ENCODE measurements around the gene COL23A1. TPM values are rescaled to one million over a fixed set of nuclear protein-coding genes. Genes with fewer than 3 reads are reported as not detected.

Gene COL23A1
- polyA plus RNA-seq, 3 donors = 0.11 to 0.21 TPM; not detected in 1

DNA sequence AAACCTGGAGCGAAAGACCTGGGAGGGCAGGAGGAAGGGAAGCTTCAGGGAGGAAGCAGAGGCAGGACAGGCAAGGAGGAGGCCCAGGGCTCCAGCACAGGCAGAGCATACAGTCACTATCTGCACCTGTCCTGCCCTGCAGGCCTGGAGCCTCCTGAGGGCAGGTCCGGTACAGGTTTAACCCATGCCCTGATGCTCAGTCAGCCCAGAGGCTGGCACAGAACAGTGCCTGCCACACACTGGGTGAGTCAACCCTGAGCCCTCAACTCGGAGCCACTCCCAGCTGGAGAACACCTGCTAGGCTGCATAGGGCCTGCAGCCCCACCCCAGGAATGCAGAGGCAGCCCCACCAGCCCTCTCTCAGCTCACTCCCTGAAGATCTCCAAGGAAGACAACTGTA, 196.1 kb downstream of the COL23A1 start:
- H2AFZ ChIP-seq (ENCODE audit: insufficient read depth, low read depth, low read length, poor library complexity, severe bottlenecking) = no peak overlapping the region
- H3K79me2 ChIP-seq (ENCODE audit: insufficient read depth, low read length) = no peaks in the 10 kb centered on the region
- no peaks in the 10 kb centered on the region for H3K9me3 ChIP-seq (replicated peaks in 1 of 2; ENCODE audit: control insufficient read depth in 1 of 2, insufficient read depth in 1 of 2, low read length in 2 of 2)
- intact Hi-C loops (cut with micrococcal nuclease) = no loop called here
- no peaks in the 10 kb centered on the region for H3K36me3 Mint-ChIP-seq
- no peak overlapping the region for H3K4me3 Mint-ChIP-seq
- peak overlapping the region in 3 of 7 donors; percentile 54 to 68 (median 62) for H3K27ac Mint-ChIP-seq
- no peaks in the 10 kb centered on the region for H3K36me3 ChIP-seq (replicated peaks in 1 of 2; ENCODE audit: control insufficient read depth in 1 of 2, insufficient read depth in 2 of 2, low read length in 2 of 2)
- DNase-seq = peak in 1 of 3 donors; percentile 59
- no peaks in the 10 kb centered on the region for H3K27me3 ChIP-seq (ENCODE audit: control insufficient read depth in 2 of 2, insufficient read depth in 2 of 2, low read length in 2 of 2)
- peaks cover 25 to 30% of the 10 kb centered on the region in 2 donors for H3K4me1 ChIP-seq (ENCODE audit: control insufficient read depth in 1 of 2, insufficient read depth in 2 of 2, low read length in 2 of 2)
- H3K9ac ChIP-seq (ENCODE audit: insufficient read depth, low read length, poor library complexity, severe bottlenecking) = no peak overlapping the region
- peaks cover 0 to 4% (median 0%) of the 10 kb centered on the region in 3 donors for H3K27me3 Mint-ChIP-seq (ENCODE audit: low read depth in 3 of 3)
- 90% methylated on average over 3 of the region's 3 CpGs for WGBS (ENCODE audit: insufficient coverage)
- no peak overlapping the region for H3K4me2 ChIP-seq (replicated peaks; ENCODE audit: extremely low read depth, low read length, poor library complexity, severe bottlenecking)
- H3K9me3 Mint-ChIP-seq = no peaks in the 10 kb centered on the region
- peaks cover 25% of the 10 kb centered on the region for H3K4me1 Mint-ChIP-seq
- no peak for TF ChIP-seq CTCF (IDR thresholded peaks at IDR 0.05)
- no peaks in the 10 kb centered on the region for H4K20me1 ChIP-seq (ENCODE audit: insufficient read depth, low read length)
- H3K27ac ChIP-seq (ENCODE audit: low read depth in 1 of 2, low read length in 2 of 2) = peak overlapping the region; percentile 14 to 30
- no peak overlapping the region for H3K4me3 ChIP-seq (replicated peaks in 1 of 3; ENCODE audit: low read depth in 2 of 3, low read length in 3 of 3)

DNA sequence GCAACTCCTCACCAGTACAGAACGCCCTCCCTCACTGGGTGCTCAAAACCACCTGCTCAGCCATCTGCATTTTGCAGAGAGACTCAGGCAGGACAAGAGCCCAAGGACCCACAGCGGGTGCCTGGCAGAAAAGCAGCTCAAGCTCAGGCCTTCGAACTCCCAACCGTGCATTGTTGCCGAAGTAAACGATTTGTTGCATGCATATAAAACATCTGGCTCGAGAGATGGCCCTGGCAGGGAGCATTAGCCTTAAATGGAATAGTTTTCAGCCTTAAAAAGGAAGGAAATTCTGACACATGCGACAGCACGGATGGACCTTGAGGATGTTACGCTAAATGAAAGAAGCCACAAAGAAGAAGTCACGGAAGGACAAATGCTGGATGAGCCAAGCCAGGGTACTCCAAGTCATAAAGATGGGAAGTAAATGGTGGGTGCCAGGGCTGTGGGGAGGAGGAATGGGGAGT, 197.2 kb downstream of the COL23A1 start:
- H2AFZ ChIP-seq (ENCODE audit: insufficient read depth, low read depth, low read length, poor library complexity, severe bottlenecking) = no peak overlapping the region
- no peak overlapping the region for H3K9ac ChIP-seq (ENCODE audit: insufficient read depth, low read length, poor library complexity, severe bottlenecking)
- no peaks in the 10 kb centered on the region for H3K27me3 ChIP-seq (ENCODE audit: control insufficient read depth in 2 of 2, insufficient read depth in 2 of 2, low read length in 2 of 2)
- no peaks in the 10 kb centered on the region for H3K36me3 ChIP-seq (replicated peaks in 1 of 2; ENCODE audit: control insufficient read depth in 1 of 2, insufficient read depth in 2 of 2, low read length in 2 of 2)
- H3K4me1 Mint-ChIP-seq = peaks cover 34% of the 10 kb centered on the region
- peak; percentile 45 to 94 (median 83) for DNase-seq
- TF ChIP-seq CTCF (IDR thresholded peaks at IDR 0.05) = no peak
- intact Hi-C loops (cut with micrococcal nuclease) = no loop called here
- H3K9me3 ChIP-seq (replicated peaks in 1 of 2; ENCODE audit: control insufficient read depth in 1 of 2, insufficient read depth in 1 of 2, low read length in 2 of 2) = no peaks in the 10 kb centered on the region
- H3K79me2 ChIP-seq (ENCODE audit: insufficient read depth, low read length) = no peaks in the 10 kb centered on the region
- peak overlapping the region; percentile 49 to 50 for H3K27ac ChIP-seq (ENCODE audit: low read depth in 1 of 2, low read length in 2 of 2)
- H3K4me3 ChIP-seq (replicated peaks in 1 of 3; ENCODE audit: low read depth in 2 of 3, low read length in 3 of 3) = peak overlapping the region in 1 of 3 experiments; percentile 4
- peaks cover 32 to 41% of the 10 kb centered on the region in 2 donors for H3K4me1 ChIP-seq (ENCODE audit: control insufficient read depth in 1 of 2, insufficient read depth in 2 of 2, low read length in 2 of 2)
- H3K36me3 Mint-ChIP-seq = no peaks in the 10 kb centered on the region
- H3K9me3 Mint-ChIP-seq = no peaks in the 10 kb centered on the region
- H3K4me2 ChIP-seq (replicated peaks; ENCODE audit: extremely low read depth, low read length, poor library complexity, severe bottlenecking) = peak overlapping the region; percentile 22
- H3K27ac Mint-ChIP-seq = peak overlapping the region in 6 of 7 donors; percentile 21 to 85 (median 68)
- no peaks in the 10 kb centered on the region for H4K20me1 ChIP-seq (ENCODE audit: insufficient read depth, low read length)
- H3K27me3 Mint-ChIP-seq (ENCODE audit: low read depth in 3 of 3) = peaks cover 0 to 5% (median 1%) of the 10 kb centered on the region in 3 donors
- 9% methylated on average over 11 of the region's 11 CpGs for WGBS (ENCODE audit: insufficient coverage)
- H3K4me3 Mint-ChIP-seq = peak overlapping the region; percentile 4 to 50
